GDM1 (cell line): ENCODE measurements around the gene LAMTOR1.

ENCODE experiments used
- DNase-seq: peaks from one replicate; lab custom pipeline; 2025; lab: John Stamatoyannopoulos, UW

LAMTOR1 gene

DNA sequence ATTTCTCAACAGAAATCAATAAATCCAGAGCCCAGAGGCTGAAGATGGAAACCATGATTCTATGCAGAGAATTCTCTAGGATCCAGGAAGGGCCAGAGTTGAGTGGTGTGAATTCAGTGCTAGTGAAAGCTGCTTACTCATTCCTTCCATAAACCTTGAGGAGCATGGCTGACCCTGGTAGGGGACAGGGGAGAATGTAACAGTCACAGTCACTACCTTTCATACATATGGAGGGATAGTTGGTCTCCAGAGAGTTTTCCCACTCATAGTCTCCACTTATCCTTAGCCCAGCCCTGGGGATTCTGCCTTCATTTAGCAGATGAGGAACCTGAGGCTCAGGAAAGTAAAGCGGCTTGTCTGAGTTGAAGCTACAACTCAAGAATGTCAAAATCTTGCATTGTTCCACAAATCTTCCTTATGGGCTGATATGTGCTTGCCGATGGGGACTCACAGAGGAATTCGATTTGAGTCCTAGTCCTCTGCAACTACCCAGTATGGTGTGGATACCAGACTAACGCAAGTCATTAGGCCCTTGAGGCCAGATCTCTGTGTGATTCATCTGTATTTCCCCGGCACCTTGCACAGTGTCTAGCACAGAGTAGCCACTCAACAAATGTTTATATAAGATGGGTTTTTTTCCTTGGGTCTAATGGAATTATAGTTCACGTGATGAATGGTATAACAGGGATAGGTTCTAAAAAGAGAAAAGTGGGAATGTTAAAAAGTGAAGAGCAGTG, 13.1 kb upstream of the LAMTOR1 start:
- DNase-seq = no peak

DNA sequence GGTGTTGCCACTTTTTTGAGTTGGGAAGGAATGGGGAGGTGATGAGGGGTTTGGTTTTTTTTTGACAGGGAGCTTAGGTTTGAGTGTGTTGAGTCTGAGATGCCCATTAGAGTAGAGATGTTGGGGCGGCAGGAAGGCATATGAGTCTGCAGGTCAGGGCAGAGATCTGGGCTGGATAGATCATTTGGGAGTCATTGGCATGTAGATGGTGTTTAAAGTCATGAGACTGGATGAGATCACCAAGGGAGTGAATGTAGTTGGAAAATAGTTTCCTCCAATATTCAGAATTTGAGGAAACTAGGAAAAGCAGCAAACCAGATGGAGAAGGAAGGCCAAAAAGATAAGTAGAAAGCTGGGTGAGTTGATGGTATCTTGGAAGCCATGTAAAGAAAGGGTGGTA, 11.5 kb upstream of the LAMTOR1 start:
- no peak for DNase-seq

DNA sequence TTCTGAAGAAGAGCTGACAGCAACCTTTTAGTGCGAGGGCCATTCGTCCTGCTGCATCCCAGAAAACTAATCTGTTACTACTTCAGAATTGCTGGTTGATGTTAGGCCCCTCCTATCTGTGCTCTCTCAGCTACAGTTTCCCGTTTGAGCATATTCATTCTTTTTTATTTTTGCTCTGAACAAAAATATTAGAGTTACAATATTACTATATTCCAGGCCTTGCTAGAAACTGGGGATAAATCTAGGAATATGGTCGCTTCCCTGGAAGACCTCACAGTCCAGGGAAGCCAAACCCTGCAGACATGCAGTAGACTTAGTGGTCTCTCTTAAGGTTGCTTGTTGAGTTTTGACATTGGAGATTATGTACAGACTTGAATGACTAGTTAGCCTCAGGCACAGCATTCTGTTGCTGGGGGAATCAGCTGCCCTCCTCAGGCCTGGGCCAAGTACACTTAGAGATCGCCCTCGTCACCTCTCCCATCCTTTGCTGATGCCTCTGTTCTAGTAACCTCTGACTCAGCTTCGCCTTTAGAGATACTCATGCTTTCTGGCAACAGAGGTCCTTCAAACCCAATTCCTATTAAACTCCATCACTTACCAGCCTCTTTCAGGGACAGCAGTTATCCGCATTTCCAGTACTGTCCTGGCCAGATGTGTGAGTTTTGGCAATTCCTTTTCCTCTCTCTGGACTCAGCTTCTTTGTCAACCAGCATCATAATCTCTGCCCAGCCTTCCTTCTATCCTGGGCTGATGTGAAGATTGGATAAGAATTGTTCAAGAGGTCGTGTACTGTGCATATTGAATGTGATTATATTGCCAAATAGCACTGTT, 10.1 kb upstream of the LAMTOR1 start:
- DNase-seq = no peak

DNA sequence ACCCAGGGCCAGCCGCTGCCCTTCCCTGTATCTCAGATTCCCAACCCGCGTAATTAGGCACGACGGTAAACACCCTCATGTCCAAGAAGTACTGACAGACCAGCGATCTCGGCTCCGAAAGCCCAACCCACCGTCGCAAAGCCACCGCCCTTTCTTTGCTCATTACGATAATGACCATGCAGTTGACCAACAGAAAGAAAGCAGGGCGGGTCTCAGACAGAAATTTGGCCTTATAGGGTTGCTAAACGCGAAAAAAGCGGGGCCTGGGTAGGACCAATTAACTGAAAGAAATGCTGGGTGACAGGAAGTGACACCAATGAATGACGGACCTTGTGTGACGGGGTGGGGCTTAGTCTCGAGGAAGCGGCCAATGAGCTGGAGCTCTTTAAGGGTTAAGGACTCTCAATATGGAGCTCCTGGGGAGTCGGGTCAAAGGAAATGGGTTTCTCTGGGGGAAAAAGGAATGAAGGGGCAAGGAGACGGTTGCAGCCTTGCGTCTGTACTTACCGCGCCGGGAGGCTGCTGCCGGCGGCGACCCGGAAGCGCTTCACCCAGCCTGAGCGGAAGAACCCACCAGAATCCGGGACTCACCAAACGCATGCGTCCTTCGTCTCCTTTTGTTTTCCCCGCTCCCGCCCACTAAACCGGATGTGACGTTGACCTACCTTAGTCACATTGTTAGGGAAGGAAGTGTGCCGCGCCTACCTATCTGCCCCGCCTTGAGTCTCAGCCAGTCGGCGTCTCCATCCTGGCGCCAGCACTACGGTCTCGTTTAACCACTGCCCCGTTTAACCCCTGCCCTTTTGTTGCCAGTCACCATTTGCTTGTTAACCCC, 9.3 kb upstream of the LAMTOR1 start, which contains the start of gene ANAPC15:
TSS of gene ANAPC15 (minus strand) at position 553 of the 835 bp plus-strand sequence. CDS start 1,419 bp downstream, outside the sequence.
- DNase-seq = peak; percentile 98

DNA sequence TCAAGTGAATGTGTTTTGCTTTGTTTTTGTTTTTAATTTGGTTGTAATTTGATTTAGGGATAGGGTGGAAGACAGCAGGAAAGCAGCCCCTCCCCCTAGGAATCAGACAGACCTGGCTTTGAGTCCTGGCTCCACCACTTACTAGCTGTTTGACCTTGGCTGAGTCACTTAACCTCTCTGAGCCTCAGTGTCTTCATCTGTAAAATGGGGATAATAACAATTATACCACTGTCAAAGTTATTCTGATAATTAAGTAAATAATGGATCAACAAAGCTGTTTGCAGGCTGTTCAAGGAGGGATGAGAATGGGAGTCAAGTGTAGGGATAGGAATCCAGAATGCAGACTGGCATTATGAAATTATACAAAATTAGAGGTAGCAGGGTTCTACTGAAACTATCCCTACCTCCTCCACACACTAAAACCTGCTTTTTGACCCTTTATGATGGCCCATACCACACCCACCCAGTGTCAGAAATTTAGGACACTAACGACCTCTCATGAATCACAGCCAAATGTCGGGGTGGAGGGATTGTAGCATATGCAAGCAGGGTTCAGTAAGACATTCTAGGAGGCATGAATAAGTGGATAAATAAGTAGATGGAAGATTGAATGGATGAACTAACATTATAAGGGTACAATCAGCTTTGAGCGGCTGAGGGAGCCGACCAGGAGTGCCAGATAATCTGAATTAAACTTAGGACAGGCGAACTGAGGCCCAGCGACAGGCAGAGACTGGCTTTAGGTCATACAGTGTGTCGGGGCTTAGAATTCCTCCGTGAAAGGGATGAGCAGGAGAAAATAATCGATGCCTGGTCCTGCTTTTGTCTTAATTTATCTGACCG, 8.4 kb upstream of the LAMTOR1 start:
- DNase-seq = no peak

DNA sequence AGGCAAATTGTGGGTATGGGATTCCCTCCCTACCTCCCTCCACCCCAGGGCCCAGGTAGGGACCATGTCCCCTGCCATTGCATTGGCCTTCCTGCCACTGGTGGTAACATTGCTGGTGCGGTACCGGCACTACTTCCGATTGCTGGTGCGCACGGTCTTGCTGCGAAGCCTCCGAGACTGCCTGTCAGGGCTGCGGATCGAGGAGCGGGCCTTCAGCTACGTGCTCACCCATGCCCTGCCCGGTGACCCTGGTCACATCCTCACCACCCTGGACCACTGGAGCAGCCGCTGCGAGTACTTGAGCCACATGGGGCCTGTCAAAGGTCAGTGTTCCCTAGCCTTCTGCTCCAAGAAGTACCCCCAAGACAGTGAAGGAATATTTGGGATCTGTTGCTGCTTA, 2.8 kb upstream of the LAMTOR1 start, which contains the start of gene TOMT:
TSS of gene TOMT (plus strand) at position 37 of the 400 bp plus-strand sequence. CDS start at position 65, 28 bp downstream.
- DNase-seq = no peak

DNA sequence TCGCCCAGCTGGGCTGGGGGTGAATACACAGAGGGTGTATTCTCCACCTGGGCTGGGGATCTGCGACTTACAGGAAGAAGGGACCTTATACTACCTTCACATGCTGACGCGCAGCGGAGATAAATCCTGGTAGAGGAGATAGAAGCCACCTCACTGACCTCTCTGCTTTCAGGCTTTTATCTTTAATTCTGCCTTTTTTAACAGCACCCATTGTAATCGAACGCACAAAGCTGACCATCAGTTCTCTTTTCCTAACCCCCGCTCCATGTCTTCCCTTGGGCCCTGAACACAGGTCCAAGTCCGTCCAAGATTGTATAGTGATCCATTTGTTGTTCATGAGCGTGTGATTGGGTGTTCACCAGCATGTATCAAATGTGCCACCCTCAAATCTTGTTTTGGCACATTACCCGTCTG, 664 bp upstream of the LAMTOR1 start:
- no peak for DNase-seq

DNA sequence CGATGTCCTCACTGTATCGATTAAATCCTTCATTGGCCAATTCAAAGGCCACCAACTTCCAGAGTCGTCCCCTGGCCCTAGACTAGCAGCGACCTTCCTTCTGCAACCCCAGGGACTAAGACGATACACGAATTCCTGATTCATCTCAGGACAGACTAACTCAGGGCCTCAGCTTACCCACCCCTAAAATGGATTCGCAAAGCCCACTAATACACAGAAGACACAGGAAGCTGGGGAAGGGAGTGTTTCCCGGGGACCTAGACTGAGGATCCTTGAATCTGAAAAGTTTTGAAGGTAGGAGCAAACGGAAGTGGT, 509 bp downstream of the LAMTOR1 start:
- no peak for DNase-seq

DNA sequence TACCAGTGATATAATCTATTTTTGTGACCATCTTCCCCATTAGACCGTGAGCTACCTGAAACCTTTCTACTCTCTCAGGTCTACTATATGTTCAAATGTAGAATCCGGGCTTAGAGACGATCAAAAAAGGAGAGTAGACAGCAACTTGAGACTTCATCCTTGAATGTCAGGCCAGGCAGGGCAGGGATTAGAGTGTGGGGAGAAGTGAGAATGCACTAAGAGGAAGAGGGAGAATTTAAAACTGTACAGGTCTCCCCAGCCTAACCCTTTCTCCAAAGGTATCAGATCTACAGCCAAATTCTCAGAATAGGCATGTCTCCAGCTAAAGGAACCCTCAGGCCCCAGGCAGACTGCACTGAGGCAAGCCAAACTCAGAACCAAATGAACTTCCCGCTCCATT, 935 bp downstream of the LAMTOR1 start:
- no peak for DNase-seq

DNA sequence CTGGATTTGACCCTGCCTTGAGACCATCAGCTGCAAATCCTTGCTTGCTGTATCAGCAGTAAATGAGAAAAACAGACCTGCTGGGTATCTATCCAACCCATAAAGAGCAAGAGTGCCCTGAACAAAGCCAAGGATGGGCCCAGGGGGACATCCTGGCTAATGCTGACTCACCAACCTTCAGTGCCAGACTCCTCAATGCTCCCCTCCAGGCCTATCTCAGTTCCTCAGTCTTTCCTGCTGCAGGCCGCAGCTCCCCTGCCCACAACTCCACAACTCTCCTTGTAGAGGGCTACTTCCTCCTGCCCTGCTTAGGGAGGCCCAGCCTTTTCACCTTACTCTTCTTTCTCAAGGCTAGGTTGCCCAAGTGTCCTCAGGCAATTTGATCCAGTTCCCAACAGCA, 2.6 kb downstream of the LAMTOR1 start:
- peak; percentile 97 for DNase-seq

DNA sequence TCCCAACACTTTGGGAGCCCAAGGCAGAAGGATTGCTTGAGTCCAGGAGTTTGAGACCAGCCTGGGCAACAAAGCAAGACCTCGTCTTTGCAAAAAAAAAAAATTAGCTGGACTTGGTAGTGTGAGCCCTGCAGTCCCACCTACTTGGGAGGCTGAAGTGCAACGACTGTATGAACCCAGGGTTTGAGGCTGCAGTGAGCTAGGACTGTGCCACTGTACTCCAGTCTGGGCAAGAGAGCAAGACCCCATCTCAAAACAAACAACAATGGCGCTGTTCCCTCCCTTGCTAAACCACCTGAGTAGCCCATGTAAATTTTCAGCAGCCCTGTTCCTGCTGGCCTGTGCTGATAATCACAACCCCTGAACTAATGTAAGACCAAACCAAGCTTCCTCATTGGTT, 3.1 kb downstream of the LAMTOR1 start:
- no peak for DNase-seq

DNA sequence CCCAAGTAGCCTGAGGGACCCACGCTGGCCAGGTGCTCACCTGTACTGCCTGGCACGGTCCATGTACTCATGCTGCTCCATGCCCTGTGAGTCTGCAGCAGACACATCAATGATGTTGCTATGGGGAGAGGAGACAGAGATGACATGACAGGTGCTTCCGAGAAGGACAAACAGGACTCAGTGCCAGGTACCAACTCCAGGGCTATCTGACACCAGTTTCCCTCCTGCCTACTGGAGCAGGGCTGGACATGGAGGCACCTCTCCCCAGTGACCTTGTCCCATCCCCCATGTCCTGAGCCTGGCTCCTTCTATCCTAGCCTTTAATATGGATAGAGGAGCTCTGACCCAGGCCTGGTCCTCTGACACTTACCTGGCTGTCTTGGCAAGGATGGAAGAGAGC, 4.4 kb downstream of the LAMTOR1 start:
- no peak for DNase-seq

DNA sequence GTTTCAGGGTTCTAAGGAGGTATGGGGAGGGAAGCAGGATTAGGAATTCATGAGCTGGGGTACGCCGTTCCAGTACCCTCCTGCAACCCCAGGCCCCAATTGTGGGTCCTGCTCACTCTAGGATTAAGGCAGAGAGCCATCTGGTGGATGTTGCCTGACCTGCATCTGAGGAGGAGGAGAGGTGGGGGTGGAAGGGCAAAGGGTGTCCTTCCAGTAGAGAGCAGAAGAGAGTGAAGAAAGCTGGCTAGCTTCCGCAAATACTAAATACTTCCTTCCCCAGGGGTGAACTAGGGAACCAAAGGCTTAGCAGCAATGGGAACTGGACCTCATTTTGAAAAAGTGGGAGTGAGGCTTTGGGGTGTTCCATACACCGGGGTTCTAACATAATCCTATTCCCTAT, 11.8 kb downstream of the LAMTOR1 start:
- peak; percentile 81 for DNase-seq

DNA sequence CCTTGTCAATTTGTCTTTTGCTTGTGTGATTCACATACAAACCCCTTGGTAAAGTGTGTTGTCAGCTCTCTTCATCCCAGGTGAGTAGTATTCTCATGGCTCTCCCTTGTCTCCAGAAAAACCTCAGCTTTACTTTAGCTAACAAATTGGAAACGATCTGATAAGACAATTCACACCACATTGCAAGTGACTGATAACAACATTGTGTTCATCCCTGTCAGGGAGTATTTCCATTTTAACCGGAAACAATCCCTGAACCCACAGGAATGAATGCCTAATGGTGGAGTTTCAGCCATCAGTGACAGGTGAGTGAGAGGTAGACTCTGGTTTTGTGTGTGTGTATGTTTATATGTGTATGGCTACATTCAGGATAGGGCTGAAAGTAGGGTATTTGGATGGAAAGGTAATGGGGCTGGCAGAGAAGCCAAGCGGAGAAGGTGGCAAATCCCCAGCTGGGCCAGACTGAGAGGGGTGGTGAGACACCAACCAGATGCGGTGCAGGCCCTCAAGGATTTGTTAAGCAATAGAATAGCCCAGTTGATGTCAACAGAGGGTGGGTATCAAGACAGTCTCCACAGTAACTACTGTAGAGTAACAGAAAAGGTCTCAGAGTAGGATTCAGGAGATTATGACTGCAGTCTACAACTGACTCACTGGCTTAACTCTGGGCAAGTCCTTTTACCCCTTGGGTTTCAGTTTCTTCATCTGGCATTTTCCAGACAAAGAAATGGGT, 14.9 kb downstream of the LAMTOR1 start:
- DNase-seq = no peak

DNA sequence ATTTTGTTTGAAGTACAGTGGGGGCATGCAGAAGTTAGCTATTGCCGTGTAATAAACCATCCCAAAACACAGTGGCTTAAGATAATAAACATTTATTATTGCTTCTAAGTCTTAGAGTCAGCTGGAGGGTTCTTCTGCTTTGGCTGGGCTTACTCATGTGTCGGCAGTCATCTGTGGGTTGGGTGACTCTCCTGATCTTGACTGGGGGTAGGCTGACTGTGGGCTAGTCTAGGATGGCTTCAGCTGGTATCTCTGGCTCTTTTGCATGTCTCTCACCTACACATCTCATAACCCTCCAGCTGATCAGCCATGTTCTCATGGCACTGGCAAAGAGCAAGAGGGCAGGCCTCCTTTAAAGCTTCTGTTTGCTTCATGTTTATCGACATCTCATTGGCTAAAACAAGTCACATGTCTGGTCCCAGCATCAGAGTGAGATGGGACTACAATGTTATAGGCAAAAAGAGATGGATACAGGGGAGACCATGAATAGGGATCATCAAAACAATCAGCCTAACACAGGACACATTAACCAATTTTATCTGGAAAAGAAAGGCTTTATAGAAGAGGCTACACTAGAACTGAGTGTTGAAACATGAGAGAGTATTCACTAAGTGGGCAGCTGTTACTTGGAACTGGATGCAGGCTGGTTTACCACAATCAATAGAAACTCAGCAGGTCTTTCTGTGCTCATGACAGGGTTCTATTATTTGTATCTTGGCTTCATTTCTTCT, 17.3 kb downstream of the LAMTOR1 start:
- no peak for DNase-seq

DNA sequence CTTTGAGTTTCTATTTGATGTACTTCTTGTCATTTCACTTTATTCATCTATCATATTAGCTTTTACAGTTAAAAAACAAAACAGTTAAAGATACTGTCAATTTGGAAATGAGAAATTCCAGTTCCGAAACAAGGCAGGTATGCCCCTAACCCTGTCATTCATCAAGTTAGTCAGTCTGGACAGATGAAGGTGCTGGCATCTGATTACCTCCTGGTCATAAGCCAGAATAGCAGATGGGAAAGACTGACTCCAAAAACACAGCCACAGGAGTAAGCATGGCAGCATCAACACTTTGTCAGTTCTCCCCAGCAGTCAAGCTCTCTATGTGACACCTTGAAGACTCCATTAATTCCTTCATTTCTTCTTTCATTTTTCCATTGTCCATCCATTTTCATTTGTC, 18.1 kb downstream of the LAMTOR1 start:
- no peak for DNase-seq

DNA sequence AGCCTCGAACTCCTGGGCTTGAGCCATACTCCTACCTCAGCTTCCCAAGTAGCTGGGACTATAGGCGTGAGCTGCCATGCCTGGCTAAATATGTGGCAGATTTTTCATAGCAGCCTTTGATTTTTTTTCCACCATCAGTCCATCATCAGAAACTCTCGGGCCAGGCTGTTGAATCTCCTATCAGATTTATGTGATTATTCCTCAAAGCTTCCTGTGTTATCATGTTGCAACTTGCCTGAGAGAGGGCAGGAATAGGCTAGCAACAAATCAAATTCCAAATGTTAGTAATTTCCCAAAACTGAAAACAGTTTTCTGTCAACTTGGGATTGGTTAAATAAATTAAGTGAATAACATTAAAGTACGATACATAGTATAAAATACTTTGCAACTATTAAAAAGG, 19.0 kb downstream of the LAMTOR1 start:
- DNase-seq = no peak

DNA sequence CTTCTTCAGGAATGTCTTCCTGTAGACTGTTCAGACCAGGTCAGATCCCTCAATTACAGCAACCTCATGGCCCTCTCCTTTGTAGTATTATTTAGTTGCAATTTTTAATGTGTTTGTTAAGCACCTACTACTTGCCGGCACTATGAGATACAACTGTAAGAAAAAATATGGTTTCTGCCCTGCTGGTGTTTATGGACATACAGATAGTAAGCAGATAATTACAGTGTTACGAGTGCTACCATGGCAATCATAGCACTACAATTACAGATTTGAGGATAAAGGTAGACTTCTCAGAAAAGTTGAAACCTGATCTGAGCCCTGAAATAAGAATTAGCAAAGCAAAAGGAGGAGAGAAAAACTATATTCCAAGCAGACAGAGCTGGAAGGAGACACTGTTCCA, 19.7 kb downstream of the LAMTOR1 start:
- DNase-seq = no peak

DNA sequence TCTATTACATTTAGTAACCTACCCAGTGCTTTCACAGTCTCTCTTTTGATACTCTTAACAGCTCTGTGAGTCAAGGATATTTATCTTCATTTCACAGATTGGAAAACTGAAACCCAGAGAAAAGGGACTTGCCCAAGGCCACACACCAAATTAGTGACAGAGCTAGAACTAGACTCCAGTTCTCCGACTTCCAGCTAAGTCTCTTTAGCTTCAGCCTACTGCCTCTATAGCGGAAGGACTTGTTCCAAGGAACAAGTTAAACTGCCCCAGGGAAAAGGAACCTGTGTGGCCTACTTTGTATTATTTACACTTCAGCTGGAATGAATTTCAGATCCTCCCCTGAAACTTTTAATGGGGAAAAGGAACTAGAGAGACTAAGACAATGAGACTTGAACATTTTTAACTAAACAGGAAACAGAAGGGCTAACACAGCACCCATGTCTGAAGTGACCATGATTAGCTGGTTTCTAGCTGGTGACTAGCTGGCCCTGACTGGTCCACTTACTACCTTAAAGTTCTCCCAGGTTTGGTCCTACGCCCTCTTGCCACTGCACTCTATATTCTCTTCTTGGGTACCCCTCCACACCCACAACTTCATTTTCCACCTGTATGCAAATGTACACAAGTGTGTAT, 21.2 kb downstream of the LAMTOR1 start:
- DNase-seq = no peak

DNA sequence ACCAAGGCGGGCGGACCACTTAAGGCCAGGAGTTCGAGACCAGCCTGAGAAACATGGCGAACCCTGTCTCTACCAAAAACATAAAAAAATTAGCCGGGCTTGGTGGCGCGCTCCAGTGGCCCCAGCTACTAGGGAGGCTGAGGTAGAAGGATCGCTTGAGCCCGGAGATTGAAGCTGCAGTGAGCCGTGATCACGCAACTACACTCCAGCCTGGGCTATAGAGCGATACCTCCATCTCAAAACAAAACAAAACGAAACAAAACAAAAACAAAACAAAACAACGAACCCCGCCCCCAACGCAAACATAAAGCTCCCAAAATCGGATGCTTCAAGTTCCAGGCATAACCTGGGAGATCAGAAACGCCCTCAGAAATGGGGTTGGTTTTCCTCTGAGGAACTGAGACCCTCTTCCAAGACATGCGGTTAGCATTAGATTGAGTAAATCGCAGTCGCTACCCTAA, 21.9 kb downstream of the LAMTOR1 start:
- DNase-seq = no peak
